Hepatocyte (in vitro differentiated cells): ENCODE measurements around the gene SULT1E1.

Experiments
- EZH2 ChIP-seq: fragments of 200-600 bp; sonication (generic); IDR thresholded peaks from 2 replicates; pipeline ENCODE4 v1.6.1; 2016; ENCODE audit warnings: antibody characterized with exemption, mild to moderate bottlenecking, borderline replicate concordance
- TF ChIP-seq, protein P1 (sequence below): fragments of 200-600 bp; sonication (generic); IDR thresholded peaks from 2 replicates; pipeline ENCODE4 v1.5.1; 2016; ENCODE audit warnings: antibody characterized with exemption, mild to moderate bottlenecking; ENCODE audit not compliant: poor library complexity

DNA sequence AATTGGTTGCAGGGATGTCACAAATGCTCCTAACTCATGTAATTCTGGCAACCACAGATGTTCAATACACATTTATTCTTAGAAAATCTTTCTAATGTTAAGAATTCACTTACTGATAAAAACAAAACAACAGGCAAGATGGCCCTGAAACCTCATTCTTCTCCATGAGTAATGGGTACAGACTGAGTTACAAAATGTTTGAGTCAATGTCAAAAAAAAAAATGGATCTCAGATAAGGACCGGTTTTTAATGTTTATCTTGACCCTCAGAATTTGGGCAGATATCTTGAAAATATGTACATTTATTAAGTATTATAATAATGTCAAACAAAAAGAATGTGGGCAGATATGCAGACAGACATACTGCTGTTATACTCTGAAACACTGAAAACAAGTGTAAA is 1.8 kb upstream of the SULT1E1 start:
- TF ChIP-seq, protein P1, sequence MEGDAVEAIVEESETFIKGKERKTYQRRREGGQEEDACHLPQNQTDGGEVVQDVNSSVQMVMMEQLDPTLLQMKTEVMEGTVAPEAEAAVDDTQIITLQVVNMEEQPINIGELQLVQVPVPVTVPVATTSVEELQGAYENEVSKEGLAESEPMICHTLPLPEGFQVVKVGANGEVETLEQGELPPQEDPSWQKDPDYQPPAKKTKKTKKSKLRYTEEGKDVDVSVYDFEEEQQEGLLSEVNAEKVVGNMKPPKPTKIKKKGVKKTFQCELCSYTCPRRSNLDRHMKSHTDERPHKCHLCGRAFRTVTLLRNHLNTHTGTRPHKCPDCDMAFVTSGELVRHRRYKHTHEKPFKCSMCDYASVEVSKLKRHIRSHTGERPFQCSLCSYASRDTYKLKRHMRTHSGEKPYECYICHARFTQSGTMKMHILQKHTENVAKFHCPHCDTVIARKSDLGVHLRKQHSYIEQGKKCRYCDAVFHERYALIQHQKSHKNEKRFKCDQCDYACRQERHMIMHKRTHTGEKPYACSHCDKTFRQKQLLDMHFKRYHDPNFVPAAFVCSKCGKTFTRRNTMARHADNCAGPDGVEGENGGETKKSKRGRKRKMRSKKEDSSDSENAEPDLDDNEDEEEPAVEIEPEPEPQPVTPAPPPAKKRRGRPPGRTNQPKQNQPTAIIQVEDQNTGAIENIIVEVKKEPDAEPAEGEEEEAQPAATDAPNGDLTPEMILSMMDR, result no peak
- TF ChIP-seq EZH2, result no peak
